Breast epithelium (tissue), 4 donors: ENCODE data around the gene KRTAP13-4. TPM values are rescaled to one million over a fixed set of nuclear protein-coding genes. Genes with fewer than 3 reads are reported as not detected.
A peak's percentile ranks its signal among the peaks of the same experiment; 100 is the strongest.

Experiments used
- DNase-seq, 2 donors: peaks; one replicate each; pipeline ENCODE4 v3.0.0-alpha.2; 2019; ENCODE audit warnings: low spot score in 2 of 2
- H3K27ac ChIP-seq, 2 donors: fragments of 200-600 bp; sonication (generic) in 1 of 2; one replicate each; pipeline ENCODE4 v1.5.1; 2016 to 2019; ENCODE audit warnings: mild to moderate bottlenecking in 1 of 2
- H3K27me3 ChIP-seq, 2 donors: fragments of 200-600 bp; sonication (generic) in 1 of 2; one replicate each; pipeline versions ENCODE4 v1.5.1 to v1.6.0; 2017 to 2019; ENCODE audit warnings: control low read depth in 1 of 2, mild to moderate bottlenecking in 1 of 2
- H3K36me3 ChIP-seq: fragments of 200-600 bp; one replicate; pipeline ENCODE4 v1.5.1; 2019
- H3K4me1 ChIP-seq, 2 donors: fragments of 200-600 bp; sonication (generic); one replicate each; pipeline ENCODE4 v1.5.1; 2016 to 2019; ENCODE audit warnings: control low read depth in 1 of 2
- H3K4me3 ChIP-seq, 3 donors: fragments of 200-600 bp; sonication (generic); 1 replicate in 2 of 3; 2 replicates in 1 of 3; pipeline ENCODE4 v1.5.1; 2016 to 2019; ENCODE audit warnings: mild to moderate bottlenecking in 3 of 3, moderate library complexity in 2 of 3
- H3K9me3 ChIP-seq, 2 donors: fragments of 200-600 bp; sonication (generic) in 1 of 2; one replicate each; pipeline ENCODE4 v1.5.1; 2016 to 2019; ENCODE audit warnings: control low read depth in 1 of 2
- POLR2A ChIP-seq: fragments of 450-650 bp; IDR thresholded peaks from one replicate; pipeline ENCODE4 v1.6.1; 2016; ENCODE audit warnings: antibody characterized with exemption, mild to moderate bottlenecking, moderate library complexity
- POLR2AphosphoS5 ChIP-seq, 3 donors: sonication (generic); formaldehyde crosslinking; IDR thresholded peaks; one replicate each; pipeline ENCODE4 v1.6.1; 2017; ENCODE audit warnings: antibody characterized with exemption in 3 of 3
- intact Hi-C: fragments of 100-400 bp; cut with DNase I; formaldehyde crosslinking; loops from one replicate; pipeline ENCODE4 v1.15.1; 2023; ENCODE audit warnings: low total_unique reads
- total RNA-seq, 3 donors: library from RNA; depleted of rRNA; stranded (reverse); fragments of >200 nt; gene quantifications; one replicate each; pipeline ENCODE4 v1.1.0, GENCODE V29; 2016
- TF ChIP-seq, protein P1 (sequence below), 3 donors: fragments of 450-650 bp; IDR thresholded peaks; one replicate each; pipeline ENCODE4 v1.5.1; 2016 to 2017; ENCODE audit warnings: antibody characterized with exemption in 3 of 3, mild to moderate bottlenecking in 3 of 3, moderate library complexity in 3 of 3

KRTAP13-4 gene
- total RNA-seq, 3 donors from 2014 or later, result not detected

- no peak for TF ChIP-seq POLR2A
- TF ChIP-seq, protein P1, sequence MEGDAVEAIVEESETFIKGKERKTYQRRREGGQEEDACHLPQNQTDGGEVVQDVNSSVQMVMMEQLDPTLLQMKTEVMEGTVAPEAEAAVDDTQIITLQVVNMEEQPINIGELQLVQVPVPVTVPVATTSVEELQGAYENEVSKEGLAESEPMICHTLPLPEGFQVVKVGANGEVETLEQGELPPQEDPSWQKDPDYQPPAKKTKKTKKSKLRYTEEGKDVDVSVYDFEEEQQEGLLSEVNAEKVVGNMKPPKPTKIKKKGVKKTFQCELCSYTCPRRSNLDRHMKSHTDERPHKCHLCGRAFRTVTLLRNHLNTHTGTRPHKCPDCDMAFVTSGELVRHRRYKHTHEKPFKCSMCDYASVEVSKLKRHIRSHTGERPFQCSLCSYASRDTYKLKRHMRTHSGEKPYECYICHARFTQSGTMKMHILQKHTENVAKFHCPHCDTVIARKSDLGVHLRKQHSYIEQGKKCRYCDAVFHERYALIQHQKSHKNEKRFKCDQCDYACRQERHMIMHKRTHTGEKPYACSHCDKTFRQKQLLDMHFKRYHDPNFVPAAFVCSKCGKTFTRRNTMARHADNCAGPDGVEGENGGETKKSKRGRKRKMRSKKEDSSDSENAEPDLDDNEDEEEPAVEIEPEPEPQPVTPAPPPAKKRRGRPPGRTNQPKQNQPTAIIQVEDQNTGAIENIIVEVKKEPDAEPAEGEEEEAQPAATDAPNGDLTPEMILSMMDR (IDR thresholded peaks at IDR 0.05), result peak in 1 of 3 donors; percentile 27
These were observed 33.7 kb downstream of the KRTAP13-4 start for GRCh38 chr21:30463713-30464112.

GRCh38 chr21:30468900-30469714 is 39.1 kb downstream of the KRTAP13-4 start:
- no peak for TF ChIP-seq POLR2AphosphoS5 (IDR thresholded peaks at IDR 0.05)
- TF ChIP-seq, protein P1 (IDR thresholded peaks at IDR 0.05), result no peak
- no peak for TF ChIP-seq POLR2A
- H3K4me1 ChIP-seq, result no peaks in the 10 kb centered on the region
- no peaks in the 10 kb centered on the region for H3K36me3 ChIP-seq
- H3K27me3 ChIP-seq, result no peaks in the 10 kb centered on the region
- no peaks in the 10 kb centered on the region for H3K9me3 ChIP-seq
- intact Hi-C loops, result no loop called here
- no peak overlapping the region for H3K27ac ChIP-seq
- H3K4me3 ChIP-seq, result no peak overlapping the region
- no peak for DNase-seq

More at GRCh38 chr21:30463713-30464112, 33.7 kb downstream of the KRTAP13-4 start:
- intact Hi-C loops, result no loop called here
- Histone ChIP-seq H3K36me3 (no peaks in the 10 kb centered on the region), H3K4me1 (no peaks in the 10 kb centered on the region), H3K27ac (no peak overlapping the region), H3K27me3 (no peaks in the 10 kb centered on the region), H3K9me3 (no peaks in the 10 kb centered on the region), H3K4me3 (no peak overlapping the region)
- DNase-seq, result no peak

DNA sequence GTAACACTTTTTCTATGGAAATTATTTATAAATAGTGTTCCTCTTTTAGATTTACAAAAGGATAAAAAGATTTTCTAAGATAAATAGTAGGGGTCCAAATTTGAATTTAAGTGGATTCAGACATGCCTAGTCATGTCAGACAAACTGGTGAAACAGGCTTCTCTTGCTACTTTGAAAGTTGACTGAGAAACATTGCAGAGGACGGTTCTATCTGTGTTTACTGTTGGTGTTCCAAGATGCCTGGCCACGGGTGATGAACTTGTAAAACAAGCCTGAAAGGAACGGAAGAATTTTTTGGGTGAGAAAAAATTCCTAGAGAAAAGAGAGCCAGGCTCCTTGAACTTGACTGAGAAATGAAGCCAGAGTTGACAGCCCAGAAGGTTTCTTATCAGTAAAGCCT is 48.0 kb downstream of the KRTAP13-4 start:
- TF ChIP-seq POLR2AphosphoS5 (IDR thresholded peaks at IDR 0.05), result no peak
- TF ChIP-seq POLR2A, result no peak
- TF ChIP-seq, protein P1 (IDR thresholded peaks at IDR 0.05), result no peak
- intact Hi-C loops, result no loop called here
- Histone ChIP-seq H3K4me1 (no peaks in the 10 kb centered on the region), H3K4me3 (no peak overlapping the region), H3K9me3 (no peaks in the 10 kb centered on the region), H3K36me3 (no peaks in the 10 kb centered on the region), H3K27me3 (no peaks in the 10 kb centered on the region), H3K27ac (no peak overlapping the region)
- DNase-seq, result no peak

GRCh38 chr21:30479259-30479658 is 49.2 kb downstream of the KRTAP13-4 start:
- intact Hi-C loops, result no loop called here
- Histone ChIP-seq H3K9me3 (no peaks in the 10 kb centered on the region), H3K4me1 (no peaks in the 10 kb centered on the region), H3K4me3 (no peak overlapping the region), H3K36me3 (no peaks in the 10 kb centered on the region), H3K27me3 (no peaks in the 10 kb centered on the region), H3K27ac (no peak overlapping the region)
- no peak for TF ChIP-seq POLR2A
- no peak for TF ChIP-seq POLR2AphosphoS5 (IDR thresholded peaks at IDR 0.05)
- TF ChIP-seq, protein P1 (IDR thresholded peaks at IDR 0.05), result no peak
- no peak for DNase-seq

GRCh38 chr21:30480145-30480544 is 50.1 kb downstream of the KRTAP13-4 start, which contains the start of gene KRTAP19-1:
KRTAP19-1 (minus strand) TSS chr21:30480367; CDS start chr21:30480317, 50 bp downstream.
- intact Hi-C loops, result no loop called here
- no peak within 1 kb of the TSS for H3K27ac ChIP-seq
- H3K9me3 ChIP-seq, result no peaks in the 10 kb centered on the region

More at GRCh38 chr21:30480145-30480544, 50.1 kb downstream of the KRTAP13-4 start, which contains the start of gene KRTAP19-1:
- Histone ChIP-seq H3K27me3 (no peaks in the 10 kb centered on the region), H3K4me3 (no peak within 1 kb of the TSS), H3K4me1 (no peaks in the 10 kb centered on the region), H3K36me3 (no peaks in the 10 kb centered on the region)
- TF ChIP-seq POLR2AphosphoS5 (IDR thresholded peaks at IDR 0.05) (no peak), POLR2A (no peak)
- TF ChIP-seq, protein P1 (IDR thresholded peaks at IDR 0.05), result no peak
- no peak for DNase-seq
